Suprapubic skin (tissue), 3 donors: ENCODE results near the gene RAB27A.

Source experiments
- CTCF ChIP-seq, 2 donors: fragments of 200-600 bp in 1 of 2; fragments of 450-650 bp in 1 of 2; sonication (generic) in 1 of 2; IDR thresholded peaks; one replicate each; pipeline ENCODE4 v1.5.1; 2016 to 2019; ENCODE audit warnings: antibody characterized with exemption in 2 of 2, mild to moderate bottlenecking in 1 of 2, moderate library complexity in 1 of 2
- EP300 ChIP-seq: sonication (generic); formaldehyde crosslinking; IDR thresholded peaks from one replicate; pipeline ENCODE4 v1.6.1; 2017; ENCODE audit warnings: antibody characterized with exemption

- TF ChIP-seq CTCF (IDR thresholded peaks at IDR 0.05) (no peak), EP300 (no peak)
Observed at GRCh38 chr15:55170361-55170760, 119.3 kb downstream of the RAB27A start.
